ENCODE results near the gene PGAM2. TPM values are rescaled to one million over a fixed set of nuclear protein-coding genes. Genes with fewer than 3 reads are reported as not detected.

The PGAM2 gene
- total and polyA plus RNA-seq, 2 of the 4 experiments (the other 2 are of a cell fraction) = not detected

DNA sequence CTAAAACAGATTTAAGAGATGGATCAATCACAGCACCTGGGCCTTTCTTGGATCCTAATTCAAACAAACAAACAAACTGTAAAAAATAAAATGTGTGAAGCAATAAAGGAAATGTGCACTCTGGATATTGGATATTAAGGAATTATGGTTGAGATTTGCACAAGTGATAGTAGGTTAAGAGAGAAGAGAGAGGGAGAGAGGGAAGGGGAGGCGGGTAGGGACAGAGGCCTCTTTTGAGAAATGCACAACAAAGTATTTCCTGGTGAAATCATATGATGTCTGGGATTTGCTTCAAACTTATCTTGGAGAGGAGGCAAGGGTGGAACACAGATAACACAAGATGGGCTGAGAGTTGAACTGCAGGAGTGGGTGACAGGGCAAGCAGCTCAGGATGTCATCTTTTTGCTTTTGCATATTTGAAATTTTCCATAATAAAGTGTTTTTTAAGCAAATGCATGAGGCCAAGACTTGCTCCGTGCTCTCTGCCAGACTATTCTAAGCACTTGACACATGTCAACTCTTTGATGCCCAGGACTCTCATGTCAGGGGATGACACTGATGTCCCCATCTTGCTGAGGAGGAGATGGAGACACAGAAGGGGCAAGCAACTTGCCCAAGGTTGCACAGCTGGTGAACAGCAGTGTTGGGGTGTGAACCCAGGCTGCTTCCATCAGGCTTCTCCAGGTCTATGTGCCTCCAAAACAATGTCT is 29.7 kb upstream of the PGAM2 start:
- no peak overlapping the region for H3K27ac ChIP-seq (ENCODE audit: insufficient read depth, low read length)
- no peak overlapping the region for H3K4me3 ChIP-seq (ENCODE audit: insufficient read depth, low read depth, low read length)
- H2AK9ac ChIP-seq (replicated peaks; ENCODE audit: low read depth, low read length, poor library complexity) = no peak overlapping the region
- H3K4me1 ChIP-seq (ENCODE audit: control insufficient read depth, insufficient read depth, low read length) = peaks cover 6% of the 10 kb centered on the region
- H3K9me1 ChIP-seq (ENCODE audit: insufficient read depth, low read length) = peaks cover 4% of the 10 kb centered on the region; the same call in 1 of the 2 replicates
- no peak for TF ChIP-seq RCOR1 (IDR thresholded peaks at IDR 0.05; ENCODE audit: insufficient replicate concordance, low read length)
- no peak for TF ChIP-seq RFX5 (IDR thresholded peaks at IDR 0.05; ENCODE audit: low read depth, low read length)
- TF ChIP-seq BHLHE40 (IDR thresholded peaks at IDR 0.05; ENCODE audit: low read depth, low read length) = no peak
- TF ChIP-seq, protein P1, sequence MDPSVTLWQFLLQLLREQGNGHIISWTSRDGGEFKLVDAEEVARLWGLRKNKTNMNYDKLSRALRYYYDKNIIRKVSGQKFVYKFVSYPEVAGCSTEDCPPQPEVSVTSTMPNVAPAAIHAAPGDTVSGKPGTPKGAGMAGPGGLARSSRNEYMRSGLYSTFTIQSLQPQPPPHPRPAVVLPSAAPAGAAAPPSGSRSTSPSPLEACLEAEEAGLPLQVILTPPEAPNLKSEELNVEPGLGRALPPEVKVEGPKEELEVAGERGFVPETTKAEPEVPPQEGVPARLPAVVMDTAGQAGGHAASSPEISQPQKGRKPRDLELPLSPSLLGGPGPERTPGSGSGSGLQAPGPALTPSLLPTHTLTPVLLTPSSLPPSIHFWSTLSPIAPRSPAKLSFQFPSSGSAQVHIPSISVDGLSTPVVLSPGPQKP (IDR thresholded peaks at IDR 0.05; ENCODE audit: borderline replicate concordance, low read depth, low read length) = no peak
- TF ChIP-seq RAD21 (IDR thresholded peaks at IDR 0.05; ENCODE audit: low read length) = no peak
- TF ChIP-seq POLR2A (IDR thresholded peaks at IDR 0.05; ENCODE audit: low read depth, low read length) = no peak
- no peak for TF ChIP-seq FOS (IDR thresholded peaks at IDR 0.05; ENCODE audit: low read depth, low read length)
- no peak for TF ChIP-seq MAFK (IDR thresholded peaks at IDR 0.05; ENCODE audit: low read depth, low read length)
- no peak for TF ChIP-seq CEBPB (IDR thresholded peaks at IDR 0.05; ENCODE audit: low read depth, low read length)
- TF ChIP-seq CHD1 (IDR thresholded peaks at IDR 0.05; ENCODE audit: low read depth, low read length) = no peak
- no peak for TF ChIP-seq SMC3 (IDR thresholded peaks at IDR 0.05; ENCODE audit: low read depth, low read length)
- TF ChIP-seq, protein P2, sequence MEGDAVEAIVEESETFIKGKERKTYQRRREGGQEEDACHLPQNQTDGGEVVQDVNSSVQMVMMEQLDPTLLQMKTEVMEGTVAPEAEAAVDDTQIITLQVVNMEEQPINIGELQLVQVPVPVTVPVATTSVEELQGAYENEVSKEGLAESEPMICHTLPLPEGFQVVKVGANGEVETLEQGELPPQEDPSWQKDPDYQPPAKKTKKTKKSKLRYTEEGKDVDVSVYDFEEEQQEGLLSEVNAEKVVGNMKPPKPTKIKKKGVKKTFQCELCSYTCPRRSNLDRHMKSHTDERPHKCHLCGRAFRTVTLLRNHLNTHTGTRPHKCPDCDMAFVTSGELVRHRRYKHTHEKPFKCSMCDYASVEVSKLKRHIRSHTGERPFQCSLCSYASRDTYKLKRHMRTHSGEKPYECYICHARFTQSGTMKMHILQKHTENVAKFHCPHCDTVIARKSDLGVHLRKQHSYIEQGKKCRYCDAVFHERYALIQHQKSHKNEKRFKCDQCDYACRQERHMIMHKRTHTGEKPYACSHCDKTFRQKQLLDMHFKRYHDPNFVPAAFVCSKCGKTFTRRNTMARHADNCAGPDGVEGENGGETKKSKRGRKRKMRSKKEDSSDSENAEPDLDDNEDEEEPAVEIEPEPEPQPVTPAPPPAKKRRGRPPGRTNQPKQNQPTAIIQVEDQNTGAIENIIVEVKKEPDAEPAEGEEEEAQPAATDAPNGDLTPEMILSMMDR (conservative IDR thresholded peaks at IDR 0.05; ENCODE audit: low read depth, low read length) = no peak
- no peak for TF ChIP-seq MAZ (IDR thresholded peaks at IDR 0.05; ENCODE audit: borderline replicate concordance, low read depth, low read length)
- no peak for TF ChIP-seq MXI1 (IDR thresholded peaks at IDR 0.05; ENCODE audit: borderline replicate concordance, low read depth, low read length)
- no peak for TF ChIP-seq NFE2L2 (IDR thresholded peaks at IDR 0.05; ENCODE audit: low read depth, low read length)
- no peak for TF ChIP-seq USF2 (IDR thresholded peaks at IDR 0.05; ENCODE audit: low read depth, low read length)
- intact Hi-C loops (cut with micrococcal nuclease) (no loop called here), dilution Hi-C loops (cut with HindIII; ENCODE audit: low sequenced_read_pairs, unreplicated experiment) (no loop called here), in situ Hi-C loops (cut with MboI; ENCODE audit: low sequenced_read_pairs) (no loop called here)
- H3K23ac ChIP-seq (ENCODE audit: low read depth, low read length) = no peak overlapping the region
- H4K20me1 ChIP-seq (ENCODE audit: insufficient read depth, low read length) = no peaks in the 10 kb centered on the region
- H2BK120ac ChIP-seq (ENCODE audit: low read depth, low read length) = no peak overlapping the region
- no peak overlapping the region for H4K5ac ChIP-seq (ENCODE audit: low read depth, low read length)
- H4K8ac ChIP-seq (ENCODE audit: low read depth in 2 of 2, low read length in 2 of 2) = no peak overlapping the region
- no peaks in the 10 kb centered on the region for H3K36me3 ChIP-seq (ENCODE audit: control insufficient read depth, insufficient read depth, low read length)
- no peak overlapping the region for H2AK5ac ChIP-seq (ENCODE audit: low read depth, low read length)
- H3K14ac ChIP-seq (replicated peaks; ENCODE audit: low read depth, low read length) = no peak overlapping the region
- 67% methylated on average over 1 of the region's 2 CpGs; no CpG with 5 or more reads in 1 of the 2 experiments for WGBS, 2 experiments (ENCODE audit: extremely low coverage in 2 of 2, insufficient read length in 1 of 2)
- ChIA-PET CTCF (no interaction called here), POLR2A (ENCODE audit: unreplicated experiment) (no interaction called here)
- no peak overlapping the region for H3K4me2 ChIP-seq (ENCODE audit: low read depth, low read length)
- DNase-seq (no peak), ATAC-seq (ENCODE audit: low read depth) (peak; percentile 35)
- no peak overlapping the region for H2BK5ac ChIP-seq (ENCODE audit: low read depth, low read length, poor library complexity, severe bottlenecking)
- no peaks in the 10 kb centered on the region for H3K79me1 ChIP-seq (ENCODE audit: low read depth in 1 of 2, low read length in 2 of 2)
- H2BK15ac ChIP-seq (ENCODE audit: low read depth, low read length) = no peak overlapping the region
- H2AFZ ChIP-seq (replicated peaks; ENCODE audit: low read length, poor library complexity) = no peak overlapping the region
- no peak overlapping the region for H3K9ac ChIP-seq (ENCODE audit: low read depth, low read length)
- no peak overlapping the region for H3K18ac ChIP-seq (ENCODE audit: low read depth, low read length)
- H4K91ac ChIP-seq (ENCODE audit: insufficient read depth, low read depth, low read length) = no peak overlapping the region
- no peak overlapping the region for H2BK20ac ChIP-seq (ENCODE audit: low read depth, low read length)
- H3K27me3 ChIP-seq (ENCODE audit: control insufficient read depth, insufficient read depth, low read length) = no peaks in the 10 kb centered on the region
- H3K4ac ChIP-seq (ENCODE audit: low read depth, low read length) = no peak overlapping the region
- H3K56ac ChIP-seq (ENCODE audit: extremely low read depth, insufficient read depth, low read length) = no peak overlapping the region
- H3K9me3 ChIP-seq (ENCODE audit: control insufficient read depth, insufficient read depth, low read length) = no peaks in the 10 kb centered on the region
- no TSS peak for BruUV-seq (replicated peaks)
